ENCODE results near the gene CYP4B1.
"Not testable (repeated sequence)": the region's sequence is repeated elsewhere in the genome, so short reads cannot be mapped to it uniquely, and the experiment has no call there.

The CYP4B1 gene

DNA sequence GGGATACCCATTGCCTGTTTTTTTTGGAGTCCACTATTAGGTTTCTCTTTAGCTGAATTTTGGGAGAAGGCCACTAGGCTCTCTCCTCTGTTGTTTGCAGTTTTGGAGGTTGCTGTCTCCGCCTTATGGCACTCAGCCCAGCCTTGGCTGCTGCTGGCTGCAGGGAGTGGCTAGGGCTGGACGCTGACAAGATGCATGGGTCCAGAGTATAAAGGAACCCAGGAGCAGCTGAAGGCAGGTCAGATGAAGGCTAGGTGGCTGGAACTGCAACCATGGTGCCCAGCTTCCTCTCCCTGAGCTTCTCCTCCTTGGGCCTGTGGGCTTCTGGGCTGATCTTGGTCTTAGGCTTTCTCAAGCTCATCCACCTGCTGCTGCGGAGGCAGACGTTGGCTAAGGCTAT, at the start of gene CYP4B1:
Gene CYP4B1, plus strand, starts transcription at position 237 of the 400 bp plus-strand sequence. Its CDS starts 36 bp downstream, at position 273.
- DNase-seq, result no peak

DNA sequence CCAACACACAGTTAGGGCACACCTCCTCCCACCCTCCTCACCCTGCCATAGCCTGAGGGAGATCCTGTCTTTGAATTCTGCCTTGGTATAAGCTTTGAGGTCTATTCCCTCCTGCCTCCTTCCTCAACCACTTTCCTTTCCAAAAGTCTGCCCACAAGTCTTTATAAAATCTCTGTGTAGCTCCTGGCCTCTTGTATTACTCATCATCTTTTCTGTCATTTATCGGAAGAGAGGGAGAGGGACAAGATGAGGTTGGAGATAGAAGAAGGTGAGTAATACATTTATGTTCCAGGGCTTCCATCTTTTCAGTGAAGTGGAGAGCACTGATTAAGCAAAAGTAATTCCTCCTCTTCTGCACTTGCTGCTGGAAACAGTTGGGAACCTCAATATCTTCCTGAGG, 49.4 kb upstream of the CYP4B1 start:
- DNase-seq, result no peak

DNA sequence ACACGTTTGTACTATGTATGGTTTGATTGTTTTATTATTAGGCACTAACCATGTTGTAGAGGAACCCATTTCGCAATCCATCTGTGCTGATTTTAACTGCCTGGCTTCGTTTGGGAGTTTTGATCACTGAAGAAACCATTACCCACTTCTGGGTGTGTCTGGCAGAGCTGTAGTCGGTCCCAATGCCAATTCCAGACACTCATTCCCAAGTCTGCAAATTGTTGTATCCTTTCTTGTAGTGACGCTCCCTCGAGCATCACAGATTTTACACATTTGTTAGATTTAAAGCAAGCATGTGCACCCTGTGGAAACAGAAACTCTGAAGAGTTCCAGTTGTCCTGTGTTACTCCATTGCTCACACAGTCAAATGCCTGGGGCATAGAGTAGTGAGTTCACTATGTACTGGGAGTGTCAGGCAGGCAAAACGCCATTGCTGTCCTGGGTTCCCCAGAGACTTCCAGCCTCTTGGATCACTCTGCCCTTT, 48.9 kb upstream of the CYP4B1 start:
- no peak for DNase-seq

DNA sequence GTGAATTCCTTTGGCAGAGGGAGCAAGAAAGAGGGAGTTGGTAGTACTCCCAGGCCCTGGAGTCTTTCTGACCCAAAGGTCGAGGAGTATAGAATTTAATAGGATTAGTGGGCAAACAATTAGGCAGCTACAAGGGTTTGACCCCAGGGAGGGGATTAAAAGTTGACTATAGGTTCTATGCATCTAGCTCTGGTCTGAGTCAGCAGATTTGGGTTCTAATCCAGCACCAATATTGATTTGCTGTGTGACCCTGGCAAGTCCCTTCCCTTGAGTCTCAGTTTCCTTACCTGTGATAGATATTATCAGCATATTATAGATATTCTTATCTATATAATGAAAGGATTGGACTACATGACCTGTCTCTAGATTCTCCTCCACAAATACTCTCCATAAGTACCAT, 44.9 kb upstream of the CYP4B1 start:
- DNase-seq, result no peak

DNA sequence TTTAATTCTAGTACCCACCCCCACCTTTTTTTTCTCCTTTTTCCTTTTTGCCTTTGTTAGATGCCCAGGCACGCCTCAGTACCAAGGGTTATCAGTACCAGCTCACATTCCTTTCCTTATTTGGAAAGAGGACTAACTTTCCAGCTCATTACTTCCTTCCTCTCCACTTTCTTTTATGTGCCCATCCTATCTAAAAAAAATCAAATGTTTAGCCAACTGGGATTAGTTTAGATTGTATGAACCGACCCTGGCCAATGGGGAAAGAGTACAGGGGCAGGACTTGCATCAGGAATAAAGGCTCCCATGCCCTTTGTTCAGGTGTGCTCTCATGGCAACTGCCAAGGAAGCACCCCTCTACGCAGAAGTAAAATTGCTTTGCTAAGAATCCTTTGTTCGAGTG, 44.1 kb upstream of the CYP4B1 start:
- DNase-seq, result not testable (repeated sequence)

DNA sequence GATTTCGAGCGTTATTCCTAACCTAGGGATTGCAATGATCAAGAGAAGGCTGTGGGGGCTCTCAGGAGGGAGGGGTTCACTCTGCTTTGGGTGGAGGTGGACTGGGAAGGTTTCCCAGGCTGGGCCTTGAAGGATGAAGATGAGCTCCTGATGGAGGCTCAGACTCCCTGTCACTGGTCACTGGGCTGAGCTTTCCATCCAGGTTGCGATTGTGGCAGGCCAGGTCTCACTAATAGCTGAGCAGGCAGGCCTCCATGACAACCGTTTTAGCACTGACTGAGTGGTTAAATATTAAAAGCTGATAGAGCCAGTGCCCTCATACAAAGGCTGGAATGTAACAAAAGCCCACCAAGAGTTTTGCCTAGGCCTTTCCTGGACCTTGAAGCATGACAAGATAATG, 43.7 kb upstream of the CYP4B1 start:
- DNase-seq, result no peak

DNA sequence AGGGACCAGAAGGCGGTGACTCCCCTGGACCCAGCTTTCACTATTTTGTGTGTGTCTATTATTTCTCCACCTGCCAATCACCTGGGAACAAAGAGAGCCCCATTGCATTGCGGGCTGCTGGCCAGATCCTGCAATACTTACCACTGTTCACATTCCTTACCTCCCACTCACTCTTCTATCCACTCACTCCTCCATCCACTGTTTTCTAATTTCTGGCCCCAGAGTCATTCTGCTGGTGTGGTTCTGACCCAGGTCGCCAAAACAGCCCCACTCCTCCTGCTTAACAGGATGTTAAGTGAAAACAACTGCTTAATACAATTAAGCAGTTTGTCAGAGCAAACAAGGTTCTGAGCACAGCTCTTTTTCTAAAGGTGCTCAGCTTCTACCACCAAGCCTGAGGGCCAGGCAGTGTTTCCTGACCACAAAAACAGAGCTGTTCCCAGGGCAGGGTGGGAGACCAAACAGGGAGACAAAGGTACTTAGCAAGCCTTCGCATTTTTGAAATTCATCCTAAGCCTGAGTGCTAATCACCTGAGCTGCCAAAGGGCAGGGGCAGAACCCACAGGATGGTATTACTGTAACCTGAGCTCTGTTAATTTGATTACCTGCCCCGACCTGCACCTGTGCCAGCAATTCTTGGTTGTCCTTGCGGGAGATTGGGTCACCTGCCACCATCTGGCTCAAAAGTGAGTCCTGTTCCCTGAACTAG, 41.4 kb upstream of the CYP4B1 start:
- DNase-seq, result no peak

DNA sequence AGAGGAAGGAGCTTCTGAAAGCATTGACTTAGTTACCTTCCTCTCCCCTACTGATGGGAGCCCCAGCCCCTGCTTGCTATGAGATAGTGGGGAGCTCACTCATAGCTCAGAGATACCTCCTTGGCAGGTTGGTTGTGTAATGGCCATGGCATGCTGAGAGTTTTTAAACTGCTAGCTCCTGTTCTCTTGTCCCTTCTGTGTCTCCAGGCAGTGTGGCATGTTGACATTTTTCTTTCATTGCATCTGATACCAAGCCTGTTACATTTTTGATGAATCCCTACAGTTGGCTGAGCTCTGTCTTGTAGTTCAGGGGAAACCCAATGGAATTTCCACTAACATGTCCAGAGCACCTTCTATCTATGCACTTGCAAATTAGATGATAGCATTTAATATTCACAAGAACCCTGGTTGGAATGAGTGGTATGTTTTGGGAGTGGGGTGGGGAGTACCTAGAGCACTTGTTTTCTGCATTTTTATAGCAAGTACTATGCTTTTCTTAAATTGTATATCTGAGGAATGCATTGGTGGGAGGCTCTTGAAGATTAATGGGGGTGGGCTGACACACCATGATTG, 40.8 kb upstream of the CYP4B1 start:
- no peak for DNase-seq

DNA sequence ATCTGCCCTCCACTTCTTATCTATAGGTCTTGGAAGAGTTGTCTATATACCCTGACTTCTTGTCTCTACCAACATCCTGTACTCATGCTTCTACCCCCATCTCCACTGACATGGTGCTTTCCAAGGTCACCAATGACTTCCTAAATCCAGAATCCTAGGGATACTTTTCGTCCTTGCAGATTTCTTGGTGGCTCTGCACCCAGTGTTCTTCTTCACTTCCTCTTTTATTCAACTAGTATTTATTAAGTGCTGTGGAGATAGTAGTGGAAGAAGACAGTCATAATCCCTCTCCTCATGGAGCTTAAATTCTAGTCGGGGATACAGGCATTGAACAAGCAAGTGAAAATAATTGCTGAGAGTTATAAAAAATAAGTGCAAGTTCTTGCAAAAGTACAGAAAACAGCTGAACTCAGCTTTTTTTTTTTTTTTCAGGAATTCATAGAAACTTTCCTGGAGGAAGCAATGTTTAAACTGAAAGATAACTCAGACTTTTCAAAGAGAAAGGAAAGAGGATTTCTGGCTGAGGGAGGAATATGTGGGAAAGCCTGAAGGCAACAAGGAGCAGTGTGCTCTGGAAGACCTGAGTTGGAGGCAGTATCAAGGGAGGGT, 38.2 kb upstream of the CYP4B1 start:
- no peak for DNase-seq

DNA sequence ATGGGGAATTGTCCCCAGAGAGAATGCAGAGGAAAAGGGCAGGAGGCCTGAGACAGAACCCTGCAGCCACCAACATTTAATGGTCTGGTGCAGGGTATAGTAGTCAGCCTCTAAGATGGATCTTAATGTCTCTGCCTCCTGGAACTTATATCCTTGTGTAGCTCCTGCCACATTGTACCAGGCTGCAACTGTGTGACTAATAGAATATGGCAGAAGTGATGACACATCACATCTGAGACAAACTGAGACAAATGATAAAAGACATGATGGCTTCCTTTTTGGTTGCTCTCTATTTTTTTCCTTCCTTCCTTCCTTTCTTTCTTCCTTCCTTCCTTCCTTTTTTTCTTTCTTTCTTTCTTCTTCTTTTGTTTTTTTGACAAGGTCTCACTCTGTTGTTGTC, 37.1 kb upstream of the CYP4B1 start:
- DNase-seq, result no peak

DNA sequence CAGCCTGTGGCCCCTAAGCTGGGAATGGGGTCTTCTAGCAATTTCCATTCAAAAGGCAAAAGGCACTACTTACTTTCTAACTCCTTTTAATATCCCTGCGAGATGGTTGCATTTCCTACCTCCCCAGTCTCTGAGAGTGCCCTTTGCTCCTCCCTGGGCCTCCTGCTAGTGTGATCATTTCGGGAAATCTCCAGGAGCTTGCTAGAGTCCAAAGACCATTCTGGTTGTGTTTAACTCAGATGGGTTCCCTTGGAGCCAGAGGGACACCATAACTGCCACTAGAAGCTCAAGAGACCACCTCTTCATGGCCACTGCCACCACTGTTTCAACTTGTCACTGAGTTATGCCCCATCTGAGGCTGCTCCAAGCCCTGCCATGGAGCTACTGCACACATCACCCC, 34.4 kb upstream of the CYP4B1 start:
- no peak for DNase-seq

DNA sequence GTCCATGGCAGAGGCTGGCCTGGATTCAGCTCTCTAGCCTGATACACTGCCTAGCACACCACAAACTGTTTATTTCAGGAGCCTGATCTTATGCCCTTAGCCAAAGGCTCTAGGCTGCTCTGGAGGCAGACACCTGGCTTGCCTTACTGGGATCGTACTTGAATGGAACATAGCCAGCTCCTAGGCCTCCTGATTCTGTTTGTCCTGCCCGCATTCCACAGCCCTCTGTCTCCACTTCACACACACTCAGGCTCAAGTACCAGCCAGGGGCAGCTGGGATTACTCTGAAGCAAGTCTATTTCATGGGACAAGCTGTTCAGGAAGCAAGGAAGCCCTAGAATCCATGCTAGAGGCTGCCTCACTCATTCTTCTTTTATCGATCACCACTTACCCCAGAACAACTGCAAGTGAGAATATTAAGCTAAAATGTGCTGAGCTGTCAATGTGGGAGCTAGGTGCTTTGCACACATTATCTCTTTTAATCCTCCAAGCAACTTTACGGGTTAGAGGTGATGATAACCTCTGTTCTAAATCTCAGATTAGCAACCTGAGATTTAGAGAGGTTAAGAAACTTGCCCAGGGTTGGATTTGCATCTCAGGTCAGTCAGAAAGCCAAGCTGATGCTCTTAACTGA, 31.1 kb upstream of the CYP4B1 start:
- DNase-seq, result no peak

DNA sequence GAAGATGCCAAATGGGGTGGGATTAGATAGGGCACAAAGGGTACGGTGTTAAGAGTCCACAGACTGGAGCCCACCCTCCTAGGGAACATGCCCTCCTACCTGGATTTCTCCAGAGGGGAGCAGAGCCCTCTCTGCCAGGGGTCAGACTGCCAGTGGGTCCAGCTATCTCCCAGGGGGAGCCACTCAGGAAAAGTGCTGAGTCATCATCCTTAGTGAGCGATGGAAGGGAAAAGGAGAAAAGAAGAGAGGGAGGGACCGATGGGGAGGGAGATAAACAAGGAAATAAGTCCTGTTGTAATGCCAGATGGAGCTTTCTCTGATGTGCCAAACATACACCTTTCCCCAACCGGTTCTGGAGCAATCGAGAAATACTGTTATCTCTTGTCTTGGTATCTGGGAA, 30.4 kb upstream of the CYP4B1 start:
- DNase-seq, result no peak

DNA sequence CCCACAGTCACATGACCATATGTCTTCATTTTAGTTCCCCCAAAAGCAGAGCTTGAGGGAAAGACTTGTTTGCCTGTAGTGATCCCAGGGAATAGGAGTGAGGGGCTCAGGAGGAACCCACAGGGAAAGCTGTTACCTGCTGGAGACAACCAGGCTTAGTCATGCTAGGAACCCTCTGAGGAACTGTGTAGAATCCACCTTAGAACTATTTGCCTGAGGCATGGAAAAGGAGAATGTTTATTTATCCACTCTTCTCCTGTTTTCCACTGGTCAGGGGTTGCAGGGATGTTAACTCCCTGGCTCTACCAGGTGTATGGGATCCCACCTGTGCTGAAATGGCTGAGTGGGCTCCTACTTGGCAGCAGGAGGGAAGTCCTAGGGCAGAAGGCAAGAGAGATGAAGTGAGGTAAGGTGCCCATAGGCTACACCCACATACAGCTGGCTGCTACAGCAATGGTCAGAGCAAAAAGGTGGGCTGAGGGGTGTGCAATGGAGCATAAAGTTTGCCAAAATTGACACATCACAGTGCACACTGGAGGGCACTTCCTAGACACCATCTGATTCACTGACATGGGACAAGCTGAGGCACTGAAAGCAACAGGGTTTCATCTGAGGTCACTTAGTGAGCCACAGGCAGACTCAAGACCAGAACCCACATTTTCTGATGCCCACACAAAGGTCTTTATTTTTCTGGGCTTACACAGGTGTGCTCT, 29.7 kb upstream of the CYP4B1 start:
- DNase-seq, result no peak

DNA sequence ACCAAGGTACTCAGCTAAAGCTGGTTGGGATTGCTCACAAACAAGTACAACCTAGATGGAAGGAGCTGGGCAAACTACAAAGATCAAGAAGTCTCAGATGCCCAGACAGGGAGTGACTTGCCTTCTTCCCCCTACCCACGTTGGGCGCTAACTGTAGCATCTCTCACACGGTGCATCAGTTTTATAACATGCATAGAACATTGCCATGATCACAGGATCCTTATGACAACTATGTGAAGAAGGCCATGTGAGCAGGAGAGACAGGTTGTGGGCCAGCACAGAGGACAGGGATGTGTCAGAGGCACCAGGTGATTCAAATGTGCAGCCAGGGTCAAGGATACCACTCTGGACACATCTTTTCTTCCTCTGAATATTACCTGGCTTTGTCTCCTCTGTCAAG, 28.3 kb upstream of the CYP4B1 start:
- no peak for DNase-seq

DNA sequence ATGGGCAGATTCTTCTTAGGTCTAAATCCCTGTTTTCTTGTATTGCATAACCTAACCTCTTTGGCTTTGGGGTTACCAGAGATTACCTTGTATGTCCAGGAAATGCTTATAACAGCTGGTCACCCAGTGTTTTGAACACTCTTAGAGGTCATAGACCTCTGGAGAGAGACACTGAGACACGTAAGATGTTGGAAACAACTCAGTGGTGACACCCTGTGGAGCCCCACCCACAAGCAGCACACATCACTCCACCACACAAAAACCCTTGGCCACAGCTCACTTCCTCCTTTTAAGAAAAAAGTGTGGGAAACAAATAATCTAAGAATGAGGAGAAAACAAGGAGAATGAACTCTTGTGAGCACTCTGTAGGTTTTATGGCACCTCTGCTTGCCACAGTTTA, 26.3 kb upstream of the CYP4B1 start:
- no peak for DNase-seq

DNA sequence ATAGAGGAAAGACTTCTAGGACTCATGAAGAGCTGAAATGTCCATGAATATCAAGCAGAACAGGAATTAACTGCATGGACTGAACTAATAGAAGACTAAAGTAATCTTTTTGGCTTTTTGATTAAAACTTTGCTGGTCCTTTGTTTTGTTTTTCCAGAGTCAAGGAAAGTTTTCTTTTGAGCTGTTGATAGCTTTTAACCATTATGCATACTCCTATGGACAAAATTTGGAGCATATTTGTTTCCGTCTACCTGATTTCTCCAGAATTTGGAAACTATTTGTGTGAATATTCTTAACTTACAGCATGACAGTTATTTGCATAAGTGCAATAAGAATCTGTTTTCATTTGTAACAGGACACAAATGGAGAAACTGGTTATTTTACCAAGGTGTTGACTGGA, 24.5 kb upstream of the CYP4B1 start:
- DNase-seq, result no peak

DNA sequence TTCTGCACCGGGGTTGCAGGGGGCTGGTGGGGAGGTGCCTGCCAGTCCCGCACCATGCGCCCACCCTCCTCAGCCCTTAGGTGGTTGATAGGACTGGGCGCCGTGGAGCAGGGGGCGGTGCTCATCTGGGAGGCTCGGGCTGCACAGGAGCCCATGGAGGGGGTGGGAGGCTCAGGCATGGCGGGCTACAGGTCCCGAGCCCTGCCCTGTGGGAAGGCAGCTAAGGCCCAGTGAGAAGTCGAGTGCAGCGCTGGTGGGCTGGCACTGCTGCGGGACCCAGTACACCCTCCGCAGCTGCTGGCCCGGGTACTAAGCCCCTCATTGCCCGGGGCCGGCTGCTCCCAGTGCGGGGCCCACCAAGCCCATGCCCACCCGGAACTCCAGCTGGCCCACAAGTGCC, 20.4 kb upstream of the CYP4B1 start:
- DNase-seq, result not testable (repeated sequence)

DNA sequence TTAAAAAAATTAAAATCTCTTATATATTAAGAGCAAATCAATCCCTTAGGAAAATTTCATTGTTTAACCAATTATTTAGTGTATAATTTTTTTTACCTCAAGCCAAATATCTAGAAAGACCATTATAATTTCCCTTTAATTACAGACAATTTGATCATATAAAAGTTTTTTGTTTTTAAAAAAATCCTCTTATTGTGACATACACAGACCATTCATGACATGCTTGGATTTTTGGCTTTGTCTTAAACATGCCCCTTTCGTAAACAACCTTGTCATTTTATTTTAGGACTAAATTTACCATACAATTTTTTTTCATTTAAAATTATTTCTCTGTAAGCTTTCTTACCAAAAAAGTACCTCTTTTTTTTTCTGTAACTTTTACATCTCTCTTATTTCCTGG, 14.2 kb upstream of the CYP4B1 start:
- DNase-seq, result no peak

DNA sequence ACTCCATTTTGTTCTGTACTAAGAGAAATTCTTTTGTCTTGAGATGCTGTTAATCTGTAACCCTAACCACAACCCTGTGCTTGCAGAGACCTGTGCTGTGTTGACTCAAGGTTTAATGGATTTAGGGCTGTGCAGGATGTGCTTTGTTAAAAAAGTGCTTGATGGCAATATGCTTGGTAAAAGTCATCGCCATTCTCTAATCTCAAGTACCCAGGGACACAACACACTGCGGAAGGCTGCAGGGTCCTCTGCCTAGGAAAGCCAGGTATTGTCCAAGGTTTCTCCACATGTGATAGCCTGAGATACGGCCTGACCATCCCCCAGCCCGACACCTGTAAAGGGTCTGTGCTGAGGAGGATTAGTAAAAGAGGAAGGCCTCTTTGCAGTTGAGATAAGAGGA, 10.2 kb upstream of the CYP4B1 start:
- not testable (repeated sequence) for DNase-seq

DNA sequence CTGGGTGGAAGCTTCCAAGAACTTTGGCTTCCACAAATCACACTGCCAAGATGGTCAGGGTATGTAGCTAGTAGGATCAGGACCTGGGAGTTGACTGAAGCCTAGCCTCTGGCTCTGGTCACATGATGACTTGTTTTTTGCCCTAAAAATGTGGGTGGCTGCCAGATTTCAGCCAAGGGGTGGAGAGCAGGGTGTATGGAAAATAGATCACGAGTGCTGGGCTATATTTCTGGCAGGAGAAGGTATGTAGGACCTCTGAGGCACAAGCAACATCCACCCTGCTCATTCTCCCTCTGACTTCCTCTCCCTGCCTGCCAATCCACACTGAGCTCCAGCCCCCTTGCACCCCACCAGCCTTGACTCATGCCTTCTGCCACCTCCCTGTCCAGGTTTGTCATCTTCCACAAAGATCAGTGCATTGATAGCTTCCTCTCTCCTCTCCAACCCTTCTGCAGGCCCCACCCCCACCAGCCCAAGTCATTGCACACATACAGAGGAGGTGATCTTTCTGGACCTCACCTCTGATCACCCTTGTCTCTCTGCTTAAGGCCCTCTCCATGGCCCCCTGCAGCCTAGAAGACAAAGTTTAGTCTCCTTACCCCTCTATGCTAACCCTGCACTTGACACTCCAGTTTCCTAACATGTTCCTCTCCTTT, 8.3 kb upstream of the CYP4B1 start:
- no peak for DNase-seq

DNA sequence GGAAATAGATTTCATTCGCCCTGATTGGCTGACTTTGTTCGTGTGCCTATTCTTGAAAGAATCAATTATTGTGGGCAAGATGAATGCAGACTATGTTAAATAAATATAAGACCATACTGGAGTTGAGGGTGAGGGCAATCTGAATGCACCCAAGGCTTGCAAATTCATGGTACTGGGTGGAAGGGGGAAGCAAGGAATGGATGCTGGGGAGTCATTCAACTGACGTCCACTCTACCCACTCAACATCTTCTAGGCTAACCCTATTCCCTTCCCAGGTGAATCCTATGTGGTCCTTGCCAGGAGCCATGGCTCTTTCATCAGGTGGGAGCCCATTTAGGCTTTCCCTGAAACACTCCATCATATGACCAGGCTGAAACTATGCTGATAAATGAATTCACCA, 5.7 kb upstream of the CYP4B1 start:
- DNase-seq, result no peak
